Measurements from ENCODE around the gene RNH1.

Gene RNH1

DNA sequence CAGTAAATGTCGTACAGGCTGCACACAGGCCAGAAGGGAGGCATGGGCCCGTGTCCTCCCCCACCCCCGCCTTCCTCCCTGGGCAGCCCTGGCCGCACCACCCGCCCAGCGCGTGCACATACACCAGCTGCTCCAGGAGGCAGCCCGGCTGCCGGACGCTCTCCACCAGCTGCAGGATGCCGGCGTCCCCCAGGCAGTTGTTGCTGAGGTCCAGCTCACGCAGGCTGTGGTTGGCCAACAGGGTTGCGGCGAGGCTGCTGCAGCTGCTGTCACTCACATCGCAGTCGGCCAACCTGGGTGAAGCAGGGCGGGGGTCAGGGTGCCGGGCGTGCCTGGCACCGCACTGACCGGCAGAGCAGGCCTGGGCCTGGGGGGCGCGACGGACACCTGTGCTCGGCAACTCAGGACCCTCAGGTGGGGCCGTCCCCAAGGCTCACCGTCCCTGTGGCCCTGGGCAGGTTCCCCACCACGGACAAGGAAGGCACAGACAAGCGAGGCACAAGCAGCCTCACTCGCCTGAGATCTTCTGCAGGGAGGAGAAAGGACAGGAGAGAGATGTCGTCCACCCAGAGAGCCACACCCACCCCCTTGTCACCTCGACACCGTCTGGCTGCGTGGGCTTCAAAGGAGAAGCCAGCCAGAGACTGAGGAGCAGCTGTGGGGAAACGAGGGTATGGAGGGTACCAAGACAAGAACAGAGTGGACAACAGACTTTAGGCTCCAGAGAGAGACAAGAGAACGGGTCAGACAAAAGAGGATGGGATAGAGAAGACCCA, 12.1 kb downstream of the RNH1 start:
- Histone ChIP-seq H2AFZ (ENCODE audit: low read depth, low read length) (no peak overlapping the region), H3K79me2 (ENCODE audit: insufficient read depth, low read length) (no peaks in the 10 kb centered on the region), H3K4me2 (ENCODE audit: insufficient read depth, low read length) (no peak overlapping the region), H3K27ac (ENCODE audit: low read length) (no peak overlapping the region), H3K9ac (ENCODE audit: low read depth, low read length) (no peak overlapping the region), H4K20me1 (ENCODE audit: insufficient read depth, low read length) (peaks cover 21% of the 10 kb centered on the region), H3K36me3 (ENCODE audit: insufficient read depth, low read length) (peaks cover 82% of the 10 kb centered on the region), H3K4me3 (ENCODE audit: low read depth in 1 of 2, low read length in 2 of 2) (no peak overlapping the region), H3K27me3 (ENCODE audit: insufficient read depth, low read length, poor library complexity) (no peaks in the 10 kb centered on the region), H3K9me3 (ENCODE audit: insufficient read depth, low read length, severe bottlenecking) (no peaks in the 10 kb centered on the region), H3K4me1 (ENCODE audit: insufficient read depth, low read length) (no peaks in the 10 kb centered on the region)
- ATAC-seq (ENCODE audit: insufficient read depth, low read depth) (no peak), DNase-seq (no peak)
- no peak for TF ChIP-seq EZH2 (IDR thresholded peaks at IDR 0.05; ENCODE audit: borderline replicate concordance, low read depth, low read length, severe bottlenecking)
- TF ChIP-seq, protein P1, sequence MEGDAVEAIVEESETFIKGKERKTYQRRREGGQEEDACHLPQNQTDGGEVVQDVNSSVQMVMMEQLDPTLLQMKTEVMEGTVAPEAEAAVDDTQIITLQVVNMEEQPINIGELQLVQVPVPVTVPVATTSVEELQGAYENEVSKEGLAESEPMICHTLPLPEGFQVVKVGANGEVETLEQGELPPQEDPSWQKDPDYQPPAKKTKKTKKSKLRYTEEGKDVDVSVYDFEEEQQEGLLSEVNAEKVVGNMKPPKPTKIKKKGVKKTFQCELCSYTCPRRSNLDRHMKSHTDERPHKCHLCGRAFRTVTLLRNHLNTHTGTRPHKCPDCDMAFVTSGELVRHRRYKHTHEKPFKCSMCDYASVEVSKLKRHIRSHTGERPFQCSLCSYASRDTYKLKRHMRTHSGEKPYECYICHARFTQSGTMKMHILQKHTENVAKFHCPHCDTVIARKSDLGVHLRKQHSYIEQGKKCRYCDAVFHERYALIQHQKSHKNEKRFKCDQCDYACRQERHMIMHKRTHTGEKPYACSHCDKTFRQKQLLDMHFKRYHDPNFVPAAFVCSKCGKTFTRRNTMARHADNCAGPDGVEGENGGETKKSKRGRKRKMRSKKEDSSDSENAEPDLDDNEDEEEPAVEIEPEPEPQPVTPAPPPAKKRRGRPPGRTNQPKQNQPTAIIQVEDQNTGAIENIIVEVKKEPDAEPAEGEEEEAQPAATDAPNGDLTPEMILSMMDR (IDR thresholded peaks at IDR 0.05; ENCODE audit: borderline replicate concordance, extremely low read depth, low read length, poor library complexity, severe bottlenecking), result no peak

DNA sequence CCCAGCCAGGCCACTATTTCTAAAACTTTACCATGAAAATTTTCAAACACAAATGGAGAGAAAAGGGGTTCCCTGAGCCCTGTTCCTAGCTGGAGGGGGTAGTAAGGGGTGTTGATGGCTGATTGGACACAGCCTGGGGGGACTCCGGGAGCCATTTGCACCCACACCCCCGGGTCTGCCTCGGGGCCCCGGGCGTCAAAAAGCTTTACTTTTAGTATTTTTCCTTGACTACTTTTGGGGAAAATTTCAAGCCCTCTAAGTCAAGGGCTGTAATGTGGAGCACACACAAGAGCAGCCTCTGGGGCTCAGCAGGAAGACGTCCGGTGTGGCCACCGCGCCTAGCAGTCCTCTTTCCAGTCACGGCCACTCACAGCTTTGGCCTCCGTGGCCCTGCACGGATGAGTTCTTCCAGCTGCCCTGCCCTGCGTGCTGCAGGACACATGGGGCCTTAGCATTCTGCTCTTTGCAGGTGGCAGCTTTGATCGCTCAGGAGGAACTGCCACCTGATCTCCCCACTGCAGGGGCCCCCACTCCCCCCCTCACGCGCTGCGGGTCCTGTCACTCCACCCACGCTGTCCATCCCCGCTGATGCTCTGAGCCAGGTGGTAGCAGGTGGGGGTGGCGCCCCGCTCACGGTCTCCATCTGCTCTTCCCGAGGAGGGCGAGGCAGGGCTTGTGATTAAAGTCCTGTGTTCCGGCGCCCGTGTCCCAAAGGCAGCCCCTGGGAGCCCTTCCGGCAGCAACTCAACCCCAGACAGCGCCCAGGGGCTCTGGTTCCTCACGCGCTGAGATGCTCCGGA, 14.4 kb downstream of the RNH1 start:
- DNase-seq (no peak), ATAC-seq (ENCODE audit: insufficient read depth, low read depth) (0 out of 3 replicates have a peak, but pooled peaks have one; percentile 21)
- Histone ChIP-seq H3K9me3 (ENCODE audit: insufficient read depth, low read length, severe bottlenecking) (no peaks in the 10 kb centered on the region), H3K4me1 (ENCODE audit: insufficient read depth, low read length) (no peaks in the 10 kb centered on the region), H3K27ac (ENCODE audit: low read length) (no peak overlapping the region), H3K27me3 (ENCODE audit: insufficient read depth, low read length, poor library complexity) (no peaks in the 10 kb centered on the region), H3K79me2 (ENCODE audit: insufficient read depth, low read length) (no peaks in the 10 kb centered on the region), H3K4me3 (ENCODE audit: low read depth in 1 of 2, low read length in 2 of 2) (no peak overlapping the region), H2AFZ (ENCODE audit: low read depth, low read length) (no peak overlapping the region), H3K9ac (ENCODE audit: low read depth, low read length) (no peak overlapping the region), H4K20me1 (ENCODE audit: insufficient read depth, low read length) (peaks cover 6% of the 10 kb centered on the region), H3K4me2 (ENCODE audit: insufficient read depth, low read length) (no peak overlapping the region), H3K36me3 (ENCODE audit: insufficient read depth, low read length) (peaks cover 67% of the 10 kb centered on the region)
- TF ChIP-seq, protein P1 (IDR thresholded peaks at IDR 0.05; ENCODE audit: borderline replicate concordance, extremely low read depth, low read length, poor library complexity, severe bottlenecking), result no peak
- TF ChIP-seq EZH2 (IDR thresholded peaks at IDR 0.05; ENCODE audit: borderline replicate concordance, low read depth, low read length, severe bottlenecking), result no peak

DNA sequence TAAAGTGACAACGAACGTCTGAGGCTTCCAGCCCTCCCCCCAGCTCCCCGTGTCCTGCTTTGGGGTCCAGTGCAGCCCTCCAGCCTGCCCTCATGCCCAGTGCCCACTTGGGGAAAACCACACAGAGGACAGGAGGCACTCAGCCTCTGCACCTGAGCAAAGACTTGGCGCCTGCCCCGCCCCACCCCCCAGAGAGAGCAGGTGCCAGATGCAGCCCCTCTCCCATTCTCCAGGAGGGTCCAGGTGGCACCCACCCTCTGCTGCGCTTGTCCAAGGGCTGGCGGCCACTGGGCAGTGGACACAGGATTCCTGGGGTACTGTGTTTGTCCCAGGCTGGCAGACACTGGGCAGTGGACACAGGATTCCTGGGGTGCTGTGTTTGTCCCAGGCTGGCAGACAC, 15.7 kb downstream of the RNH1 start:
- H3K36me3 ChIP-seq (ENCODE audit: insufficient read depth, low read length), result peaks cover 62% of the 10 kb centered on the region
- H3K4me2 ChIP-seq (ENCODE audit: insufficient read depth, low read length), result no peak overlapping the region
- H3K27me3 ChIP-seq (ENCODE audit: insufficient read depth, low read length, poor library complexity), result no peaks in the 10 kb centered on the region
- H3K9me3 ChIP-seq (ENCODE audit: insufficient read depth, low read length, severe bottlenecking), result no peaks in the 10 kb centered on the region
- H3K4me3 ChIP-seq (ENCODE audit: low read depth in 1 of 2, low read length in 2 of 2), result no peak overlapping the region
- ATAC-seq (ENCODE audit: insufficient read depth, low read depth) (no peak), DNase-seq (no peak)
- H3K79me2 ChIP-seq (ENCODE audit: insufficient read depth, low read length), result no peaks in the 10 kb centered on the region
- H2AFZ ChIP-seq (ENCODE audit: low read depth, low read length), result no peak overlapping the region
- peaks cover 7% of the 10 kb centered on the region; the same call in 1 of the 2 replicates for H4K20me1 ChIP-seq (ENCODE audit: insufficient read depth, low read length)
- no peaks in the 10 kb centered on the region for H3K4me1 ChIP-seq (ENCODE audit: insufficient read depth, low read length)
- TF ChIP-seq EZH2 (IDR thresholded peaks at IDR 0.05; ENCODE audit: borderline replicate concordance, low read depth, low read length, severe bottlenecking), result no peak
- TF ChIP-seq, protein P1 (IDR thresholded peaks at IDR 0.05; ENCODE audit: borderline replicate concordance, extremely low read depth, low read length, poor library complexity, severe bottlenecking), result no peak
- H3K9ac ChIP-seq (ENCODE audit: low read depth, low read length), result no peak overlapping the region
- H3K27ac ChIP-seq (ENCODE audit: low read length), result no peak overlapping the region

Measured in DND-41 (cell line).